Neural cell (in vitro differentiated cells): ENCODE measurements around the gene MEGF6. TPM values are rescaled to one million over a fixed set of nuclear protein-coding genes. Genes with fewer than 3 reads are reported as not detected.

Source experiments
- H2AFZ ChIP-seq: fragments of 200-600, 300-800 bp; sonication (generic), shearing (Covaris generic); 2 replicates; pipeline ENCODE4 v1.6.0; 2014; ENCODE audit warnings: low read depth, mild to moderate bottlenecking, antibody characterized with exemption, low read length, moderate library complexity
- H3F3A ChIP-seq: fragments of 200-600 bp; shearing (Covaris generic); 2 replicates; pipeline ENCODE4 v1.6.1; 2016; ENCODE audit warnings: mild to moderate bottlenecking, moderate library complexity, mixed read lengths, antibody characterized with exemption, low read length; ENCODE audit not compliant: insufficient read depth, poor library complexity, severe bottlenecking
- H3K27ac ChIP-seq: fragments of 200-600, 300-800 bp; sonication (generic), shearing (Covaris generic); 2 replicates; pipeline ENCODE4 v1.5.1; 2014; ENCODE audit warnings: mild to moderate bottlenecking, low read length, moderate library complexity
- H3K27me3 ChIP-seq: fragments of 300-800, 200-600 bp; sonication (generic), shearing (Covaris generic); 2 replicates; pipeline ENCODE4 v1.6.0; 2014; ENCODE audit warnings: mild to moderate bottlenecking, low read depth, low read length, moderate library complexity; ENCODE audit not compliant: insufficient read depth
- H3K36me3 ChIP-seq: fragments of 300-800, 200-600 bp; sonication (generic), shearing (Covaris generic); 2 replicates; pipeline ENCODE4 v1.5.1; 2014; ENCODE audit warnings: mild to moderate bottlenecking, antibody characterized with exemption, low read length, moderate library complexity; ENCODE audit not compliant: insufficient read depth
- H3K4me2 ChIP-seq: fragments of 300-800, 200-600 bp; sonication (generic), shearing (Covaris generic); 2 replicates; pipeline ENCODE4 v1.6.0; 2014; ENCODE audit warnings: mild to moderate bottlenecking, low read length
- H3K4me3 ChIP-seq: fragments of 300-800, 200-600 bp; sonication (generic), shearing (Covaris generic); 2 replicates; pipeline ENCODE4 v1.5.1; 2014; ENCODE audit warnings: mild to moderate bottlenecking, low read length, moderate library complexity
- H3K79me2 ChIP-seq: fragments of 200-600 bp; shearing (Covaris generic); replicated peaks from 2 replicates; pipeline ENCODE4 v1.6.0; 2014; ENCODE audit warnings: mild to moderate bottlenecking, low read length, moderate library complexity; ENCODE audit not compliant: insufficient read depth
- H3K9ac ChIP-seq: fragments of 300-800, 200-600 bp; sonication (generic), shearing (Covaris generic); 2 replicates; pipeline ENCODE4 v1.6.1; 2016; ENCODE audit warnings: mild to moderate bottlenecking, low read length, mixed read lengths
- H3K9me2 ChIP-seq: fragments of 200-600 bp; shearing (Covaris generic); 2 replicates; pipeline ENCODE4 v1.6.1; 2016; ENCODE audit warnings: mild to moderate bottlenecking, low read length, mixed read lengths; ENCODE audit not compliant: insufficient read depth
- H3K9me3 ChIP-seq: fragments of 200-600, 300-800 bp; sonication (generic), shearing (Covaris generic); 2 replicates; pipeline ENCODE4 v1.6.1; 2016; ENCODE audit warnings: mild to moderate bottlenecking, mixed run types, low read length, moderate library complexity, mixed read lengths
- H4K20me1 ChIP-seq: fragments of 200-600 bp; shearing (Covaris generic); 2 replicates; pipeline ENCODE4 v1.6.1; 2016; ENCODE audit warnings: mild to moderate bottlenecking, mixed run types; ENCODE audit not compliant: insufficient read depth
- EP300 ChIP-seq: fragments of 450-650 bp; conservative IDR thresholded peaks from 2 replicates; pipeline ENCODE4 v1.6.1; 2014; ENCODE audit warnings: antibody characterized with exemption, mild to moderate bottlenecking, moderate library complexity; ENCODE audit not compliant: poor library complexity, severe bottlenecking
- EZH2 ChIP-seq: fragments of 200-600, 300-800 bp; shearing (Covaris generic), sonication (generic); IDR thresholded peaks from 2 replicates; pipeline ENCODE4 v1.6.1; 2014; ENCODE audit warnings: antibody characterized with exemption, low read length, borderline replicate concordance, mild to moderate bottlenecking; ENCODE audit not compliant: insufficient read depth, poor library complexity, severe bottlenecking
- MXI1 ChIP-seq: fragments of 450-650 bp; conservative IDR thresholded peaks from 2 replicates; pipeline ENCODE4 v1.6.1; 2014; ENCODE audit warnings: antibody characterized with exemption, mild to moderate bottlenecking; ENCODE audit not compliant: poor library complexity, severe bottlenecking
- POLR2AphosphoS5 ChIP-seq: IDR thresholded peaks from 2 replicates; pipeline ENCODE4 v1.6.1; 2012
- RAD21 ChIP-seq: fragments of 450-650 bp; conservative IDR thresholded peaks from 2 replicates; pipeline ENCODE4 v1.6.1; 2014; ENCODE audit warnings: antibody characterized with exemption, mild to moderate bottlenecking, moderate library complexity
- SMC3 ChIP-seq: fragments of 450-650 bp; conservative IDR thresholded peaks from 2 replicates; pipeline ENCODE4 v1.6.1; 2014; ENCODE audit warnings: antibody characterized with exemption, mild to moderate bottlenecking, moderate library complexity; ENCODE audit not compliant: poor library complexity
- TAF1 ChIP-seq: IDR thresholded peaks from 2 replicates; pipeline ENCODE4 v1.6.1; 2012; ENCODE audit warnings: low read depth
- polyA plus RNA-seq: library from polyadenylated mRNA; depleted of rRNA; stranded (reverse); fragments of >200 nt; gene quantifications from 2 replicates; pipeline ENCODE4 v1.2.3, GENCODE V29; 2014
- TF ChIP-seq, protein P1 (sequence below): fragments of 450-650 bp; IDR thresholded peaks from 2 replicates; pipeline ENCODE4 v1.5.1; 2014; ENCODE audit warnings: antibody characterized with exemption, mild to moderate bottlenecking, moderate library complexity; ENCODE audit not compliant: poor library complexity, severe bottlenecking
- TF ChIP-seq, protein P2 (sequence below): IDR thresholded peaks from 2 replicates; pipeline ENCODE4 v1.6.1; 2012; ENCODE audit warnings: borderline replicate concordance

Gene MEGF6
- polyA plus RNA-seq, 1 donor from 2014 or later: 6.0 TPM

DNA sequence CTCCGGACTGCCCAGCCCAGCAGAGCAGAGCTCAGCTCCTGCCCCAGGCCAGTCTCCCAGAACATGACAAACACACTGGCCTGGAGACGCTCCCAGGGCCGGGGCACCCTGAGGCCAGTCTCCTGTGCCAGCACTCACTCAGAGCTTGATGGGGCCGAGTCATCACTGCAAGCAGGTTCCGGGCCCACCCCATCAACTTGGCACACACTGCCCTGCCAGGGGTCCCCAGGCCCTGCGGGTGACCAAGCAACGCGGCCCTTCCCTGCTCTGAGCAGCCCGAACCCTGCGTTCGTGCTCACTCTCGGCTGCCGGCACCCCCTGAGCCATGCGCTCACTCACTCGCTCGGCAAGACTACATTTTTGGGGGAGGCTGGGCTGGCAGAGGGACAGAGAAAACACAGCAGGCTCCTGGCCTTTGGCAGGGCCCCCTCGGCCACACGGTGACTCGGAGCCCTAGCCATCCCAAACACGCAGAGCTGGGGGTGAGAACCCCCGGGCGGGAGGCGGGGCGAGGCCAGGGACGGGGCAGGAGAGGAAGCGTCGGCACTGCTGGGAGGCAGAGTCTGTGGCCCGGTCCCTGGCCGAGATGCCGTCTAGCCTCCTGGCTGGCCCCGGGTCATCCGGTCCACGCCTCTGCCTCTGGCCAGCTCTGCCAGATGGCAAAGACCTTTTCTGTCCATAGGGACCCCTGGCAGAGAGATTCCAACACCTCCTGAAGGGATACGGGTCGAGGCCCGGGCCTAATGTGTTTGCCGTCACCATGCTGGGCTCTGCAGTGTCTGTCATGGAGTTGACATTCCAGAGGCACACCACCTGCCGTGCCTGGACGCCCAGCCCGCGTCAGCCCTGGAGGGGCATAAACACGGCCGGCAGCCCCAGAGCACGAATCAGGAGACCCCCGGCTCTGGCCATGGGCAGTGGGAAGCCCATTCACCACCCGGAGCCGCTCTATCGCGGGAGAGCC lies 68.0 kb downstream of the MEGF6 start:
- no peaks in the 10 kb centered on the region for H3K9me3 ChIP-seq
- no peak overlapping the region for H3K4me2 ChIP-seq
- TF ChIP-seq EZH2: no peak
- no peak overlapping the region for H3K27ac ChIP-seq
- no peaks in the 10 kb centered on the region for H3K27me3 ChIP-seq
- no peaks in the 10 kb centered on the region for H4K20me1 ChIP-seq
- H3K79me2 ChIP-seq: no peaks in the 10 kb centered on the region
- H3K36me3 ChIP-seq: no peaks in the 10 kb centered on the region
- H3F3A ChIP-seq: no peaks in the 10 kb centered on the region
- no peak overlapping the region for H3K9ac ChIP-seq
- H3K9me2 ChIP-seq: no peaks in the 10 kb centered on the region
- H3K4me3 ChIP-seq: no peak overlapping the region
- H2AFZ ChIP-seq: no peak overlapping the region

DNA sequence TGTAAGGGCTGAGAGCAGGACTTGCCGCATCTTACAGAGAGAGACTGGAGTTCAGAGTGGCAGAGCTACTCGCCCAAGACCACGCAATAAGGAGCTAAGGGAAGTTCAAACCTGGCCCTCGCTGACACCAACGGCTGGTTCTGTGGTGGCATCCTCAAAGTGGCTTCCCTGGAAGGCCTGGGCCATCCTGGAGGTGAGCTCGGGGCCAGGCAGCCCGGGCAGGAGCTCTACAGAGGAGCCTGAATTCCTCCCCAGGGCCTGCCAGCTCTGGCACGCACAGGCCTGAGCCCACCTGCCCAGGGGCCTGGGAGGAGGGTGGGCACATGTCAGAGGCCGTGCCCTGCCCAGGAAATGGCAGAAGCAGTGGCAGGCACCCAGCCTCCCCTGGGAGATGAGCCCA lies 68.6 kb downstream of the MEGF6 start:
- H4K20me1 ChIP-seq: no peaks in the 10 kb centered on the region
- H3F3A ChIP-seq: no peaks in the 10 kb centered on the region
- no peak overlapping the region for H3K27ac ChIP-seq
- H2AFZ ChIP-seq: no peak overlapping the region
- H3K9me2 ChIP-seq: no peaks in the 10 kb centered on the region
- no peaks in the 10 kb centered on the region for H3K27me3 ChIP-seq
- no peak overlapping the region for H3K4me2 ChIP-seq
- H3K79me2 ChIP-seq: no peaks in the 10 kb centered on the region
- H3K4me3 ChIP-seq: no peak overlapping the region
- no peaks in the 10 kb centered on the region for H3K9me3 ChIP-seq
- TF ChIP-seq MXI1: no peak
- TF ChIP-seq TAF1: no peak
- TF ChIP-seq POLR2AphosphoS5: no peak
- no peak for TF ChIP-seq SMC3
- no peak for TF ChIP-seq RAD21
- no peak for TF ChIP-seq EP300
- TF ChIP-seq, protein P1, sequence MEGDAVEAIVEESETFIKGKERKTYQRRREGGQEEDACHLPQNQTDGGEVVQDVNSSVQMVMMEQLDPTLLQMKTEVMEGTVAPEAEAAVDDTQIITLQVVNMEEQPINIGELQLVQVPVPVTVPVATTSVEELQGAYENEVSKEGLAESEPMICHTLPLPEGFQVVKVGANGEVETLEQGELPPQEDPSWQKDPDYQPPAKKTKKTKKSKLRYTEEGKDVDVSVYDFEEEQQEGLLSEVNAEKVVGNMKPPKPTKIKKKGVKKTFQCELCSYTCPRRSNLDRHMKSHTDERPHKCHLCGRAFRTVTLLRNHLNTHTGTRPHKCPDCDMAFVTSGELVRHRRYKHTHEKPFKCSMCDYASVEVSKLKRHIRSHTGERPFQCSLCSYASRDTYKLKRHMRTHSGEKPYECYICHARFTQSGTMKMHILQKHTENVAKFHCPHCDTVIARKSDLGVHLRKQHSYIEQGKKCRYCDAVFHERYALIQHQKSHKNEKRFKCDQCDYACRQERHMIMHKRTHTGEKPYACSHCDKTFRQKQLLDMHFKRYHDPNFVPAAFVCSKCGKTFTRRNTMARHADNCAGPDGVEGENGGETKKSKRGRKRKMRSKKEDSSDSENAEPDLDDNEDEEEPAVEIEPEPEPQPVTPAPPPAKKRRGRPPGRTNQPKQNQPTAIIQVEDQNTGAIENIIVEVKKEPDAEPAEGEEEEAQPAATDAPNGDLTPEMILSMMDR: no peak
- TF ChIP-seq, protein P2, sequence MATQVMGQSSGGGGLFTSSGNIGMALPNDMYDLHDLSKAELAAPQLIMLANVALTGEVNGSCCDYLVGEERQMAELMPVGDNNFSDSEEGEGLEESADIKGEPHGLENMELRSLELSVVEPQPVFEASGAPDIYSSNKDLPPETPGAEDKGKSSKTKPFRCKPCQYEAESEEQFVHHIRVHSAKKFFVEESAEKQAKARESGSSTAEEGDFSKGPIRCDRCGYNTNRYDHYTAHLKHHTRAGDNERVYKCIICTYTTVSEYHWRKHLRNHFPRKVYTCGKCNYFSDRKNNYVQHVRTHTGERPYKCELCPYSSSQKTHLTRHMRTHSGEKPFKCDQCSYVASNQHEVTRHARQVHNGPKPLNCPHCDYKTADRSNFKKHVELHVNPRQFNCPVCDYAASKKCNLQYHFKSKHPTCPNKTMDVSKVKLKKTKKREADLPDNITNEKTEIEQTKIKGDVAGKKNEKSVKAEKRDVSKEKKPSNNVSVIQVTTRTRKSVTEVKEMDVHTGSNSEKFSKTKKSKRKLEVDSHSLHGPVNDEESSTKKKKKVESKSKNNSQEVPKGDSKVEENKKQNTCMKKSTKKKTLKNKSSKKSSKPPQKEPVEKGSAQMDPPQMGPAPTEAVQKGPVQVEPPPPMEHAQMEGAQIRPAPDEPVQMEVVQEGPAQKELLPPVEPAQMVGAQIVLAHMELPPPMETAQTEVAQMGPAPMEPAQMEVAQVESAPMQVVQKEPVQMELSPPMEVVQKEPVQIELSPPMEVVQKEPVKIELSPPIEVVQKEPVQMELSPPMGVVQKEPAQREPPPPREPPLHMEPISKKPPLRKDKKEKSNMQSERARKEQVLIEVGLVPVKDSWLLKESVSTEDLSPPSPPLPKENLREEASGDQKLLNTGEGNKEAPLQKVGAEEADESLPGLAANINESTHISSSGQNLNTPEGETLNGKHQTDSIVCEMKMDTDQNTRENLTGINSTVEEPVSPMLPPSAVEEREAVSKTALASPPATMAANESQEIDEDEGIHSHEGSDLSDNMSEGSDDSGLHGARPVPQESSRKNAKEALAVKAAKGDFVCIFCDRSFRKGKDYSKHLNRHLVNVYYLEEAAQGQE: no peak
- TF ChIP-seq EZH2: no peak
- no peak overlapping the region for H3K9ac ChIP-seq
- H3K36me3 ChIP-seq: no peaks in the 10 kb centered on the region
